A549 (cell line): ENCODE results near the gene CLNS1A. TPM values are rescaled to one million over a fixed set of nuclear protein-coding genes. Genes with fewer than 3 reads are reported as not detected.

Source experiments
- ATAC-seq, 2 experiments: fragments of 200-7000 bp in 1 of 2; fragments of >200 bp in 1 of 2; cut with Nextera tagmentation in 1 of 2; cut with Tn5 transposase in 1 of 2; 3 replicates each; pipeline versions ENCODE4 v1.8.0 to v1.9.1; 2018 to 2020; ENCODE audit warnings: mild to moderate bottlenecking in 1 of 2, moderate library complexity in 1 of 2
- CTCF ChIA-PET: fragments of 300-600 bp; sonication (Branson Sonifier 250); formaldehyde crosslinking; extraction: SDS; loops from one replicate; lab custom pipeline; 2021; ENCODE audit warnings: antibody characterized with exemption, inconsistent platforms; lab: Yijun Ruan, JAX
- POLR2A ChIA-PET: fragments of 350-600 bp; formaldehyde crosslinking; extraction: SDS; loops from one replicate; lab custom pipeline; 2021; ENCODE audit warnings: antibody characterized with exemption, inconsistent platforms; lab: Yijun Ruan, JAX
- DNase-seq, 2 experiments: peaks; one replicate each; pipeline versions ENCODE4 v3.0.0 to v3.0.0-alpha.2; 2011 to 2016; ENCODE audit warnings: low read depth in 1 of 2, low spot score in 1 of 2
- FAIRE-seq: peaks from 2 replicates; lab custom pipeline; 2011; peaks lifted over from hg19 to GRCh38; lab: Jason Lieb, UNC
- H3K27ac ChIP-seq, 2 experiments: fragments of >200 bp; sonication (Bioruptor Twin); formaldehyde crosslinking; 3 replicates each; pipeline ENCODE4 v1.5.1; 2016 to 2017
- H3K4me1 ChIP-seq: fragments of >200 bp; sonication (Bioruptor Twin); formaldehyde crosslinking; 3 replicates; pipeline ENCODE4 v1.6.1; 2016
- H3K4me2 ChIP-seq: fragments of >200 bp; sonication (Bioruptor Twin); formaldehyde crosslinking; 3 replicates; pipeline ENCODE4 v1.6.1; 2016
- H3K4me3 ChIP-seq: fragments of >200 bp; sonication (Bioruptor Twin); formaldehyde crosslinking; 3 replicates; pipeline ENCODE4 v1.5.1; 2016
- H3K9me3 ChIP-seq: fragments of >200 bp; sonication (Bioruptor Twin); formaldehyde crosslinking; 3 replicates; pipeline ENCODE4 v1.6.1; 2016
- ATOH8 ChIP-seq: fragments of 250-450 bp; sonication (Bioruptor Pico); IDR thresholded peaks from 2 replicates; pipeline ENCODE4 v1.5.0; 2020; ENCODE audit warnings: low read depth, mild to moderate bottlenecking, moderate library complexity
- BHLHE40 ChIP-seq: IDR thresholded peaks from 2 replicates; pipeline ENCODE4 v1.6.1; 2012; ENCODE audit warnings: low read depth, low read length, inconsistent platforms
- CEBPB ChIP-seq, 2 experiments: fragments of >200 bp in 1 of 2; sonication (Bioruptor Twin) in 1 of 2; formaldehyde crosslinking in 1 of 2; IDR thresholded peaks; 2 replicates each; pipeline ENCODE4 v1.6.1; 2012 to 2016
- CHD2 ChIP-seq: fragments of 150-350 bp; IDR thresholded peaks from 2 replicates; pipeline ENCODE4 v1.6.1; 2014; ENCODE audit warnings: low read length; ENCODE audit not compliant: partially characterized antibody
- CTCF ChIP-seq: fragments of >200 bp; sonication (Bioruptor Twin); formaldehyde crosslinking; IDR thresholded peaks from 3 replicates; pipeline ENCODE4 v1.5.1; 2016
- EP300 ChIP-seq, 2 experiments: fragments of >200 bp; sonication (Bioruptor Twin); formaldehyde crosslinking; IDR thresholded peaks; 2 replicates in 1 of 2; 3 replicates in 1 of 2; pipeline ENCODE4 v1.6.1; 2016 to 2017
- ESRRA ChIP-seq: fragments of 150-350 bp; IDR thresholded peaks from 2 replicates; pipeline ENCODE4 v1.6.1; 2014; ENCODE audit warnings: mild to moderate bottlenecking, low read length, borderline replicate concordance
- HDAC2 ChIP-seq: fragments of 200-600 bp; sonication (generic); IDR thresholded peaks from 2 replicates; pipeline ENCODE4 v1.6.1; 2016
- HMGXB4 ChIP-seq: fragments of 250-450 bp; sonication (Bioruptor Pico); IDR thresholded peaks from 2 replicates; pipeline ENCODE4 v1.5.0; 2021; ENCODE audit warnings: mild to moderate bottlenecking, moderate library complexity, borderline replicate concordance
- JUN ChIP-seq, 2 experiments: fragments of >200 bp; sonication (Bioruptor Twin); formaldehyde crosslinking; IDR thresholded peaks; 2 replicates in 1 of 2; 3 replicates in 1 of 2; pipeline ENCODE4 v1.6.1; 2016 to 2017
- JUNB ChIP-seq: fragments of >200 bp; sonication (Bioruptor Twin); formaldehyde crosslinking; IDR thresholded peaks from 2 replicates; pipeline ENCODE4 v1.6.1; 2016
- KDM5A ChIP-seq: fragments of 200-600 bp; sonication (generic); IDR thresholded peaks from 2 replicates; pipeline ENCODE4 v1.6.1; 2016; ENCODE audit warnings: antibody characterized with exemption, mild to moderate bottlenecking
- MAFK ChIP-seq: fragments of 450-650 bp; IDR thresholded peaks from 2 replicates; pipeline ENCODE4 v1.6.1; 2014; ENCODE audit not compliant: partially characterized antibody
- NFE2L2 ChIP-seq: fragments of 150-350 bp; conservative IDR thresholded peaks from 2 replicates; pipeline ENCODE4 v1.6.1; 2014; ENCODE audit warnings: low read length
- PHF8 ChIP-seq: fragments of 200-600 bp; sonication (generic); IDR thresholded peaks from 2 replicates; pipeline ENCODE4 v1.6.1; 2016; ENCODE audit warnings: low read depth, mild to moderate bottlenecking, antibody characterized with exemption, moderate library complexity, borderline replicate concordance
- POLR2AphosphoS2 ChIP-seq: conservative IDR thresholded peaks from 2 replicates; pipeline ENCODE4 v1.6.1; 2012; ENCODE audit warnings: low read length, improper control_type of control experiment, inconsistent platforms
- RAD21 ChIP-seq, 2 experiments: fragments of >200 bp in 1 of 2; sonication (Bioruptor Twin) in 1 of 2; formaldehyde crosslinking in 1 of 2; IDR thresholded peaks in 1 of 2; conservative IDR thresholded peaks in 1 of 2; 2 replicates in 1 of 2; 3 replicates in 1 of 2; pipeline ENCODE4 v1.6.1; 2012 to 2018; ENCODE audit warnings: inconsistent platforms in 1 of 2
- RARB ChIP-seq: fragments of 250-450 bp; sonication (Bioruptor Pico); IDR thresholded peaks from 2 replicates; pipeline ENCODE4 v1.8.0; 2021; ENCODE audit warnings: mild to moderate bottlenecking, moderate library complexity
- RCOR1 ChIP-seq: fragments of 150-350 bp; IDR thresholded peaks from 2 replicates; pipeline ENCODE4 v1.6.1; 2014; ENCODE audit warnings: antibody characterized with exemption, low read length, low read depth
- RNF2 ChIP-seq: fragments of 200-600 bp; sonication (generic); IDR thresholded peaks from 2 replicates; pipeline ENCODE4 v1.6.1; 2016; ENCODE audit warnings: low read depth, mild to moderate bottlenecking, antibody characterized with exemption, moderate library complexity, borderline replicate concordance
- SMC3 ChIP-seq: fragments of >200 bp; sonication (Bioruptor Twin); formaldehyde crosslinking; IDR thresholded peaks from 3 replicates; pipeline ENCODE4 v1.6.1; 2018; ENCODE audit warnings: inconsistent platforms
- TFCP2L1 ChIP-seq: fragments of 250-450 bp; sonication (Bioruptor Pico); IDR thresholded peaks from 2 replicates; pipeline ENCODE4 v1.5.0; 2021; ENCODE audit warnings: mild to moderate bottlenecking
- TP53 ChIP-seq: fragments of 250-450 bp; sonication (Bioruptor Pico); IDR thresholded peaks from 2 replicates; pipeline ENCODE4 v1.5.0; 2021; ENCODE audit warnings: mild to moderate bottlenecking, moderate library complexity
- ZFP36 ChIP-seq: fragments of 450-650 bp; IDR thresholded peaks from 2 replicates; pipeline ENCODE4 v1.6.1; 2014; ENCODE audit warnings: borderline replicate concordance; ENCODE audit not compliant: partially characterized antibody
- WGBS: methylation state at CpG from one replicate; pipeline ENCODE4 v1.1.6; 2017; ENCODE audit errors: missing lambda C conversion rate; 5-methylcytosine and 5-hydroxymethylcytosine counted together
- polyA plus RNA-seq, 4 experiments: library from polyadenylated mRNA; depleted of rRNA in 3 of 4; stranded (reverse); fragments of >200 nt; fragmentation: RNase III in 1 of 4; extraction: RNeasy Plus Mini Kit Qiagen cat#74134 plus additional on column Dnase treatment in 1 of 4; gene quantifications; 2 replicates in 3 of 4; 3 replicates in 1 of 4; pipeline ENCODE4 v1.2.3, GENCODE V29; 2011 to 2017
- TF ChIP-seq, protein P1 (sequence below): IDR thresholded peaks from 2 replicates; pipeline ENCODE4 v1.6.1; 2012

CLNS1A gene
- polyA plus RNA-seq, 2 of the 4 experiments (the other 2 are of a cell fraction), result 173 to 210 TPM

- DNase-seq, result no peak
- 75% methylated on average over 4 of the region's 4 CpGs for WGBS
- H3K9me3 ChIP-seq, result no peaks in the 10 kb centered on the region
- H3K27ac ChIP-seq, result no peak overlapping the region
- ATAC-seq, result no peak; a peak in 1 of 6 replicates
- no peak overlapping the region for H3K4me2 ChIP-seq
- no peak overlapping the region for H3K4me3 ChIP-seq
- H3K4me1 ChIP-seq, result no peaks in the 10 kb centered on the region
- CTCF ChIA-PET, result no interaction called here
- TF ChIP-seq RCOR1, result no peak
- no peak for TF ChIP-seq HMGXB4
- no peak for TF ChIP-seq HDAC2
- no peak for TF ChIP-seq CEBPB (IDR thresholded peaks at IDR 0.05)
- no peak for TF ChIP-seq KDM5A
- no peak for FAIRE-seq
- POLR2A ChIA-PET, result no interaction called here
Observed at GRCh38 chr11:77654770-77655434, 17.3 kb upstream of the CLNS1A start.

GRCh38 chr11:77650123-77650522 lies 12.5 kb upstream of the CLNS1A start:
- no peaks in the 10 kb centered on the region for H3K4me1 ChIP-seq
- no peak for FAIRE-seq
- no peaks in the 10 kb centered on the region for H3K9me3 ChIP-seq
- TF ChIP-seq RARB (no peak), RAD21 (conservative IDR thresholded peaks at IDR 0.05 in 1 of 2, IDR thresholded peaks at IDR 0.05 in 1 of 2) (no peak), EP300 (IDR thresholded peaks at IDR 0.05) (no peak), ZFP36 (no peak), CHD2 (no peak), TP53 (CRISPR knock-in tag) (no peak), ESRRA (no peak), CEBPB (IDR thresholded peaks at IDR 0.05) (no peak)
- TF ChIP-seq, all 56 proteins: peak for 0
- ChIA-PET POLR2A (interaction anchor here (0.7 kb wide), 1 partner anchor 12 kb away, joined by 3 read pairs; no protein-coding TSS in a partner anchor), CTCF (interaction anchor here (0.9 to 1.3 kb wide), 3 partner anchors 12 to 31 kb away, joined by 3 to 4 read pairs (median 3); no protein-coding TSS in a partner anchor)
- no peak overlapping the region for H3K27ac ChIP-seq
- no peak overlapping the region for H3K4me3 ChIP-seq
- WGBS, result 47% methylated on average over 3 of the region's 3 CpGs
- no peak for DNase-seq
- no peak for ATAC-seq
- H3K4me2 ChIP-seq, result no peak overlapping the region

- Histone ChIP-seq H3K4me2 (no peak overlapping the region), H3K4me3 (no peak overlapping the region), H3K27ac (no peak overlapping the region), H3K9me3 (no peaks in the 10 kb centered on the region), H3K4me1 (no peaks in the 10 kb centered on the region)
- TF ChIP-seq NFE2L2 (no peak), ATOH8 (CRISPR knock-in tag) (no peak), TFCP2L1 (CRISPR knock-in tag) (no peak), ZFP36 (no peak), CTCF (no peak), POLR2AphosphoS2 (no peak), HDAC2 (no peak), BHLHE40 (no peak), HMGXB4 (no peak), JUN (IDR thresholded peaks at IDR 0.05) (no peak), EP300 (IDR thresholded peaks at IDR 0.05) (no peak), RCOR1 (no peak), MAFK (no peak), JUNB (no peak), PHF8 (no peak), SMC3 (no peak), RNF2 (no peak)
- TF ChIP-seq, protein P1, sequence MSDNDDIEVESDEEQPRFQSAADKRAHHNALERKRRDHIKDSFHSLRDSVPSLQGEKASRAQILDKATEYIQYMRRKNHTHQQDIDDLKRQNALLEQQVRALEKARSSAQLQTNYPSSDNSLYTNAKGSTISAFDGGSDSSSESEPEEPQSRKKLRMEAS, result no peak
- WGBS, result 74% methylated on average over 3 of the region's 3 CpGs
- FAIRE-seq (no peak), ATAC-seq (no peak), DNase-seq (no peak)
- POLR2A ChIA-PET, result no interaction called here
- CTCF ChIA-PET, result interaction anchor here (1.0 kb wide), 1 partner anchor 16 kb away, joined by 4 read pairs; no protein-coding TSS in a partner anchor
Observed at GRCh38 chr11:77647654-77648305, 10.2 kb upstream of the CLNS1A start.
